Natural killer cell (primary cell): Measurements from ENCODE around the gene AP1B1. TPM values are rescaled to one million over a fixed set of nuclear protein-coding genes. Genes with fewer than 3 reads are reported as not detected.

Experiments used
- ATAC-seq, 3 donors: fragments of 150-1000 bp in 2 of 3; fragments of 200-7000 bp in 1 of 3; cut with Tn5 transposase; 1 replicate in 1 of 3; 2 replicates in 2 of 3; pipeline ENCODE4 v1.10.0; 2021; ENCODE audit warnings: mild to moderate bottlenecking in 2 of 3, moderate library complexity in 2 of 3
- DNase-seq, 2 donors: peaks; one replicate each; pipeline versions ENCODE4 v3.0.0 to v3.0.0-alpha.2; 2013 to 2021; ENCODE audit warnings: mixed read lengths in 1 of 2
- H3K27ac ChIP-seq: one replicate; pipeline ENCODE4 v1.5.1; 2013; ENCODE audit warnings: mild to moderate bottlenecking, low read length
- H3K27me3 ChIP-seq: one replicate; pipeline ENCODE4 v1.6.1; 2013; ENCODE audit warnings: low read length; ENCODE audit not compliant: control insufficient read depth, insufficient read depth
- H3K36me3 ChIP-seq: one replicate; pipeline ENCODE4 v1.6.1; 2013; ENCODE audit warnings: low read length; ENCODE audit not compliant: control insufficient read depth, insufficient read depth
- H3K4me1 ChIP-seq: one replicate; pipeline ENCODE4 v1.6.1; 2013; ENCODE audit warnings: low read length; ENCODE audit not compliant: control insufficient read depth, insufficient read depth
- H3K4me3 ChIP-seq: one replicate; pipeline ENCODE4 v1.5.1; 2013; ENCODE audit warnings: low read length
- H3K9me3 ChIP-seq: one replicate; pipeline ENCODE4 v1.6.1; 2013; ENCODE audit warnings: low read length; ENCODE audit not compliant: control insufficient read depth, insufficient read depth
- H3K27ac Mint-ChIP-seq, 2 donors: one replicate each; pipeline ENCODE4 v1.8.0; 2022; ENCODE audit warnings: mild to moderate bottlenecking in 2 of 2, mixed read lengths in 2 of 2, moderate library complexity in 1 of 2
- H3K27me3 Mint-ChIP-seq, 2 donors: one replicate each; pipeline ENCODE4 v1.8.0; 2022; ENCODE audit warnings: low read depth in 2 of 2, mixed read lengths in 2 of 2
- H3K36me3 Mint-ChIP-seq: one replicate; pipeline ENCODE4 v1.8.0; 2022; ENCODE audit warnings: mixed read lengths
- H3K4me1 Mint-ChIP-seq, 2 donors: one replicate each; pipeline ENCODE4 v1.8.0; 2022; ENCODE audit warnings: mixed read lengths in 2 of 2
- H3K4me3 Mint-ChIP-seq: one replicate; pipeline ENCODE4 v1.8.0; 2022; ENCODE audit warnings: mild to moderate bottlenecking, moderate library complexity, mixed read lengths
- H3K9me3 Mint-ChIP-seq, 2 donors: one replicate each; pipeline ENCODE4 v1.8.0; 2022; ENCODE audit warnings: mixed read lengths in 2 of 2
- CTCF ChIP-seq: fragments of 200-600 bp; IDR thresholded peaks from one replicate; pipeline ENCODE4 v1.8.0; 2022; ENCODE audit warnings: antibody characterized with exemption
- WGBS: methylation state at CpG from one replicate; pipeline ENCODE4 v1.1.7; 2013; ENCODE audit warnings: missing lambda C conversion rate; ENCODE audit not compliant: insufficient coverage; 5-methylcytosine and 5-hydroxymethylcytosine counted together
- intact Hi-C: fragments of 100-400 bp; cut with micrococcal nuclease; formaldehyde crosslinking; loops from one replicate; pipeline ENCODE4 v1.14.2; 2022
- total RNA-seq, 4 donors: library from RNA; stranded (reverse); fragments of 120-200 nt in 1 of 4; gene quantifications; one replicate each; pipeline versions ENCODE4 v1.2.3 to v1.2.4, GENCODE V29; 2013 to 2022

The AP1B1 gene
- total RNA-seq, 3 donors from 2014 or later (not counting 1 experiment from before 2014, with no cell fraction given) = 54.0 to 56.1 (median 54.3) TPM

- no peaks in the 10 kb centered on the region for H3K36me3 Mint-ChIP-seq
- TF ChIP-seq CTCF = no peak
- no peak overlapping the region for H3K27ac Mint-ChIP-seq
- H3K4me3 Mint-ChIP-seq = no peak overlapping the region
- no peak for ATAC-seq
- no peaks in the 10 kb centered on the region for H3K9me3 ChIP-seq
- peaks cover 66% of the 10 kb centered on the region for H3K36me3 ChIP-seq
- H3K9me3 Mint-ChIP-seq = no peaks in the 10 kb centered on the region
- no peaks in the 10 kb centered on the region for H3K4me1 ChIP-seq
- intact Hi-C loops = no loop called here
- 87% methylated on average over 9 of the region's 9 CpGs for whole genome bisulfite sequencing
- H3K27me3 ChIP-seq = no peaks in the 10 kb centered on the region
- H3K27ac ChIP-seq = no peak overlapping the region
- no peak overlapping the region for H3K4me3 ChIP-seq
- peaks cover 0 to 6% of the 10 kb centered on the region in 2 donors for H3K4me1 Mint-ChIP-seq
- DNase-seq = no peak
- no peaks in the 10 kb centered on the region for H3K27me3 Mint-ChIP-seq
Observed at GRCh38 chr22:29330753-29331152, 57.6 kb downstream of the AP1B1 start.

GRCh38 chr22:29330291-29330690 lies 58.1 kb downstream of the AP1B1 start:
- peaks cover 62% of the 10 kb centered on the region for H3K36me3 ChIP-seq
- ATAC-seq = no peak
- Mint-ChIP-seq H3K27ac (no peak overlapping the region), H3K4me3 (no peak overlapping the region), H3K27me3 (no peaks in the 10 kb centered on the region), H3K4me1 (peaks cover 0 to 2% of the 10 kb centered on the region in 2 donors), H3K36me3 (no peaks in the 10 kb centered on the region), H3K9me3 (no peaks in the 10 kb centered on the region)
- H3K27ac ChIP-seq = no peak overlapping the region
- no peaks in the 10 kb centered on the region for H3K4me1 ChIP-seq
- DNase-seq = no peak
- H3K9me3 ChIP-seq = no peaks in the 10 kb centered on the region
- TF ChIP-seq CTCF = no peak
- WGBS = 97% methylated on average over 19 of the region's 19 CpGs
- intact Hi-C loops = no loop called here
- H3K27me3 ChIP-seq = no peaks in the 10 kb centered on the region
- H3K4me3 ChIP-seq = no peak overlapping the region

GRCh38 chr22:29329581-29329980 lies 58.8 kb downstream of the AP1B1 start:
- Mint-ChIP-seq H3K27me3 (no peaks in the 10 kb centered on the region), H3K27ac (no peak overlapping the region), H3K36me3 (no peaks in the 10 kb centered on the region), H3K4me3 (no peak overlapping the region), H3K4me1 (no peaks in the 10 kb centered on the region), H3K9me3 (no peaks in the 10 kb centered on the region)
- DNase-seq (no peak), ATAC-seq (no peak)
- WGBS = 95% methylated on average over 11 of the region's 11 CpGs
- Histone ChIP-seq H3K27me3 (no peaks in the 10 kb centered on the region), H3K36me3 (peaks cover 56% of the 10 kb centered on the region), H3K4me1 (no peaks in the 10 kb centered on the region), H3K4me3 (no peak overlapping the region), H3K9me3 (no peaks in the 10 kb centered on the region), H3K27ac (no peak overlapping the region)
- no peak for TF ChIP-seq CTCF
- intact Hi-C loops = no loop called here
